K562 (cell line): ENCODE results near the gene DAPK3. TPM values are rescaled to one million over a fixed set of nuclear protein-coding genes. Genes with fewer than 3 reads are reported as not detected.
A peak's percentile ranks its signal among the peaks of the same experiment; 100 is the strongest.
"Not testable (repeated sequence)": the region's sequence is repeated elsewhere in the genome, so short reads cannot be mapped to it uniquely, and the experiment has no call there.

Source experiments
- ATAC-seq: fragments of 200-7000 bp; cut with Tn5 transposase; 3 replicates; pipeline ENCODE4 v1.9.1; 2020; ENCODE audit warnings: moderate library complexity
- BruUV-seq: library from RNA; stranded (reverse); fragments of 400-500 nt; replicated peaks from 2 replicates; lab custom pipeline; 2021; lab: Mats Ljungman, UMichigan
- CTCF ChIA-PET: fragments of 300-600 bp; formaldehyde crosslinking; extraction: SDS; loops from one replicate; lab custom pipeline; 2021; ENCODE audit warnings: low intra/inter-chr PET ratio; lab: Yijun Ruan, JAX
- POLR2A ChIA-PET: fragments of 300-600, 350-650 bp; sonication (Branson Sonifier 250); formaldehyde crosslinking; extraction: SDS; loops from one replicate; lab custom pipeline; 2021; ENCODE audit warnings: antibody characterized with exemption, inconsistent platforms; lab: Yijun Ruan, JAX
- DNase-seq, 4 experiments: peaks; one replicate each; pipeline versions ENCODE4 v3.0.0 to v3.0.0-alpha.2; 2011 to 2018; ENCODE audit warnings: low spot score in 3 of 4, mixed read lengths in 3 of 4; ENCODE audit errors: extremely low read depth in 1 of 4
- FAIRE-seq: peaks from 2 replicates; lab custom pipeline; 2011; peaks lifted over from hg19 to GRCh38; lab: Jason Lieb, UNC
- H2AFZ ChIP-seq: 2 replicates; pipeline ENCODE4 v1.6.0; 2011; ENCODE audit warnings: low read depth, low read length, control low read depth, inconsistent platforms
- H3K27ac ChIP-seq: fragments of 200-600 bp; 3 replicates; pipeline ENCODE4 v1.8.0; 2011; ENCODE audit warnings: low read depth, mild to moderate bottlenecking, control low read depth, inconsistent platforms, low read length, moderate library complexity, mixed read lengths; ENCODE audit errors: extremely low read depth
- H3K27me3 ChIP-seq, 2 experiments: fragments of 300-600 bp in 1 of 2; 2 replicates in 1 of 2; 3 replicates in 1 of 2; pipeline versions ENCODE4 v1.6.0 to v1.8.0; 2011; ENCODE audit warnings: inconsistent platforms in 2 of 2, low read length in 2 of 2, mild to moderate bottlenecking in 1 of 2, mixed read lengths in 1 of 2, moderate library complexity in 1 of 2; ENCODE audit not compliant: control insufficient read depth in 2 of 2, insufficient read depth in 2 of 2
- H3K36me3 ChIP-seq: fragments of 300-600 bp; 3 replicates; pipeline ENCODE4 v1.8.0; 2011; ENCODE audit warnings: mild to moderate bottlenecking, low read length, inconsistent platforms; ENCODE audit not compliant: control insufficient read depth, insufficient read depth
- H3K4me1 ChIP-seq, 2 experiments: fragments of 200-600 bp in 1 of 2; replicated peaks in 1 of 2; 2 replicates in 1 of 2; 3 replicates in 1 of 2; pipeline versions ENCODE4 v1.5.1 to v1.8.0; 2011; ENCODE audit warnings: inconsistent platforms in 2 of 2, low read length in 2 of 2, mild to moderate bottlenecking in 1 of 2, mixed read lengths in 1 of 2, moderate library complexity in 1 of 2; ENCODE audit not compliant: control insufficient read depth in 2 of 2, insufficient read depth in 2 of 2
- H3K4me2 ChIP-seq: 2 replicates; pipeline ENCODE4 v1.6.1; 2011; ENCODE audit warnings: low read length, control low read depth, inconsistent platforms, mixed read lengths; ENCODE audit not compliant: insufficient read depth
- H3K4me3 ChIP-seq: fragments of 200-600 bp; sonication (generic), shearing (Covaris generic); 2 replicates; pipeline ENCODE4 v1.5.1; 2016; ENCODE audit warnings: control low read depth, inconsistent platforms
- H3K79me2 ChIP-seq: fragments of 200-600 bp; 3 replicates; pipeline ENCODE4 v1.8.0; 2011; ENCODE audit warnings: low read length, inconsistent platforms; ENCODE audit not compliant: control insufficient read depth, insufficient read depth
- H3K9ac ChIP-seq, 2 experiments: 2 replicates each; pipeline versions ENCODE4 v1.6.0 to v1.6.1; 2011; ENCODE audit warnings: low read depth in 2 of 2, low read length in 2 of 2, control low read depth in 1 of 2, inconsistent platforms in 1 of 2, mild to moderate bottlenecking in 1 of 2, mixed read lengths in 1 of 2; ENCODE audit not compliant: insufficient read depth in 1 of 2
- H3K9me1 ChIP-seq: one replicate; pipeline ENCODE4 v1.6.0; 2011; ENCODE audit warnings: inconsistent platforms, mild to moderate bottlenecking, low read length, moderate library complexity; ENCODE audit not compliant: control insufficient read depth, insufficient read depth
- H3K9me3 ChIP-seq: replicated peaks from 2 replicates; pipeline ENCODE4 v1.5.1; 2011; ENCODE audit warnings: low read depth, low read length, inconsistent platforms; ENCODE audit not compliant: control insufficient read depth, insufficient read depth
- H4K20me1 ChIP-seq: replicated peaks from 2 replicates; pipeline ENCODE4 v1.6.1; 2011; ENCODE audit warnings: low read length, inconsistent platforms, mixed read lengths; ENCODE audit not compliant: control insufficient read depth, insufficient read depth
- BRD9 ChIP-seq: fragments of 450-650 bp; IDR thresholded peaks from 2 replicates; pipeline ENCODE4 v1.6.1; 2018; ENCODE audit warnings: low read depth; ENCODE audit not compliant: partially characterized antibody
- CEBPG ChIP-seq, 3 experiments: fragments of 200-800 bp in 1 of 3; sonication (Bioruptor generic) in 1 of 3; sonication (generic) in 1 of 3; formaldehyde crosslinking in 1 of 3; IDR thresholded peaks in 2 of 3; conservative IDR thresholded peaks in 1 of 3; 2 replicates each; pipeline versions ENCODE4 v1.6.1 to v1.8.0; 2016 to 2022; ENCODE audit warnings: missing compliant biosample characterization in 2 of 3, missing genetic modification characterization in 2 of 3, mild to moderate bottlenecking in 1 of 3, missing genetic modification reagents in 1 of 3
- CREB3L1 ChIP-seq: fragments of 450-650 bp; IDR thresholded peaks from 2 replicates; pipeline ENCODE4 v1.6.1; 2014; ENCODE audit warnings: low read depth, mild to moderate bottlenecking, moderate library complexity, borderline replicate concordance
- HDAC1 ChIP-seq, 2 experiments: fragments of 450-650 bp; IDR thresholded peaks; 2 replicates each; pipeline ENCODE4 v1.6.1; 2016 to 2017; ENCODE audit warnings: inconsistent platforms in 1 of 2, mild to moderate bottlenecking in 1 of 2, moderate library complexity in 1 of 2
- MAFF ChIP-seq: IDR thresholded peaks from 2 replicates; pipeline ENCODE4 v1.6.1; 2012; ENCODE audit warnings: low read length, improper control_type of control experiment
- NFE2L1 ChIP-seq: fragments of 450-650 bp; IDR thresholded peaks from 2 replicates; pipeline ENCODE4 v1.6.1; 2016; ENCODE audit warnings: missing genetic modification characterization, low read depth, mild to moderate bottlenecking, missing compliant biosample characterization, moderate library complexity, borderline replicate concordance
- PHF21A ChIP-seq: fragments of 450-650 bp; IDR thresholded peaks from 2 replicates; pipeline ENCODE4 v1.6.1; 2017; ENCODE audit warnings: low read depth, borderline replicate concordance
- POLR2AphosphoS5 ChIP-seq: IDR thresholded peaks from 2 replicates; pipeline ENCODE4 v1.6.1; 2011; ENCODE audit warnings: mild to moderate bottlenecking, low read depth, low read length, moderate library complexity; ENCODE audit not compliant: control insufficient read depth, insufficient read depth
- RBM25 ChIP-seq: fragments of 200-400 bp; formaldehyde crosslinking; IDR thresholded peaks from 2 replicates; pipeline ENCODE4 v1.6.1; 2018; ENCODE audit warnings: low read length, low read depth, moderate library complexity; ENCODE audit not compliant: severe bottlenecking
- SAP30 ChIP-seq: fragments of 200-600 bp; sonication (generic); IDR thresholded peaks from 2 replicates; pipeline ENCODE4 v1.6.1; 2012; ENCODE audit warnings: borderline replicate concordance, low read depth, mild to moderate bottlenecking, moderate library complexity, low read length, control low read depth, inconsistent platforms; ENCODE audit not compliant: insufficient read depth, poor library complexity, severe bottlenecking
- SMARCA4 ChIP-seq: fragments of 450-650 bp; IDR thresholded peaks from 2 replicates; pipeline ENCODE4 v1.6.1; 2016
- SOX6 ChIP-seq: fragments of 450-650 bp; IDR thresholded peaks from 2 replicates; pipeline ENCODE4 v1.6.1; 2014; ENCODE audit warnings: mild to moderate bottlenecking
- ZBTB2 ChIP-seq: fragments of 450-650 bp; IDR thresholded peaks from 2 replicates; pipeline ENCODE4 v1.6.1; 2016; ENCODE audit warnings: antibody characterized with exemption
- WGBS: fragments of 100-300 bp; shearing (Covaris generic); methylation state at CpG from one replicate; pipeline ENCODE4 v1.1.6; 2016; ENCODE audit warnings: low coverage, mixed read lengths; ENCODE audit not compliant: insufficient coverage; ENCODE audit errors: missing lambda C conversion rate; 5-methylcytosine and 5-hydroxymethylcytosine counted together
- in situ Hi-C: fragments of 300-500 bp; cut with MboI; formaldehyde crosslinking; loops from 4 replicates; pipeline ENCODE4 v1.15.0; 2018; ENCODE audit warnings: inconsistent platforms, mixed read lengths
- intact Hi-C: fragments of 100-400 bp; cut with micrococcal nuclease; formaldehyde crosslinking; loops from 2 replicates; pipeline ENCODE4 v1.14.2; 2022
- polyA plus RNA-seq, 8 experiments: library from polyadenylated mRNA; depleted of rRNA in 4 of 8; stranded (reverse) in 5 of 8; unstranded in 3 of 8; fragments of >200 nt; fragmentation: Nextera tagmentation in 2 of 8; fragmentation: Illumina TruSeq in 1 of 8; extraction: Ambion mirVana in 2 of 8; extraction: Trizol in 1 of 8; gene quantifications; 2 replicates each; pipeline versions ENCODE4 v1.2.1 to v1.2.3, GENCODE V29; 2011 to 2014; ENCODE audit warnings: inconsistent platforms in 1 of 8, missing spikeins in 1 of 8
- total RNA-seq, 7 experiments: library from RNA; depleted of rRNA in 6 of 7; stranded (reverse); fragments of >200 nt in 6 of 7; fragmentation: Illumina TruSeq in 2 of 7; extraction: Trizol in 2 of 7; gene quantifications; 2 replicates each; pipeline versions ENCODE4 v1.2.1 to v1.2.3, GENCODE V29; 2011 to 2021; ENCODE audit warnings: low replicate concordance in 1 of 7

DAPK3 gene
- total and polyA plus RNA-seq, 9 of the 15 experiments (the other 6 are each of a cell fraction or from before 2014, with no cell fraction given): 0.14 to 63.4 (median 25.0) TPM

DNA sequence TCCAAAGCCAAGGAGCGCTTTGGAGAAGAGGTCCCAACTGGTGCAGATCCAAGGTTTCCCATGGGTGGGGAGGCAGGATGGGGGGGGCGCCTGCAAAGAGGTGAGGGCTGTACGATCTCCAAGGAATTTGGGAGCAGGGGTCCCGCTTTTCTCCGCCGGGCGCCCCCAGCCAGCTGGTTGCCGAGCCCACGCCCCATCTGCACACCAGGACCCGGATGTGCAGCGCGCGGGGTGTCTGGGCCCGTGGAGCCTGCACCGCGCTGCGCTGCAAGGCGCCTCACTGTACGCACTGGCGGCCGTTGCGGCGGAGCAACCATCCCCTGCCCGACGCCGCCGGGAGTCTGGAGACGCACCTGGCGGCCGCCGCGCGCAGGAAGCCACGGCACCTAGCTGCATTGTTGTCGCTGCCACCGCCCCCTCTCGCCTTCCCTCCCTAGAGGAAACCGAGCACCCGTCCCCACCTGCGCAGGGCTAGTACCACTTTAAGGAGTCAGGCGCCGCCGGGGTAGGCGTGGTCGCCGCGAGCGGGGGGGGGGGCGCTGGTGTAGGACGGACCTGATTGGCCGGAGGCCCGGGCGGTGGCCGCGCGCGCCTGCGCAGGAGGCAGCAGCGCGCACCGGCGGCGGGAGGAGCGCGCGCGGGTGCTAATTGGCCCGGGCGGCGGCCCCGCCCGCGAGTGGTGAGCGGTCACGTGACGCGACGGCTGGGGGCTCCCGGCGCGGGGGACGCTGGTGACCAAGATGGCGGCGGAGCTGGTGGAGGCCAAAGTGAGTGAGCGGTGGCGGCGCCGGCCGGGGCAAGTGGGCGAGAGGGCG is 36.3 kb upstream of the DAPK3 start, which contains the start of gene PIAS4 (continued):
- peak; percentile 50; the same call in 1 of the 2 replicates for TF ChIP-seq CREB3L1
- TF ChIP-seq HDAC1 (IDR thresholded peaks at IDR 0.05): peak in 1 of 2 experiments; percentile 89; a peak in 2 of 4 replicates
- peak; percentile 38 for TF ChIP-seq SAP30
- TF ChIP-seq POLR2AphosphoS5: 0 out of 2 replicates have a peak, but pooled peaks have one; percentile 12

GRCh38 chr19:4005436-4005835 is 34.5 kb upstream of the DAPK3 start:
- in situ Hi-C loops; H3K27me3 ChIP-seq; BruUV-seq; ATAC-seq; H3K4me3 ChIP-seq; H3K9me3 ChIP-seq; CTCF ChIA-PET; H3K9me1 ChIP-seq; H3K36me3 ChIP-seq; TF ChIP-seq CEBPG (CRISPR knock-in tag; IDR thresholded peaks at IDR 0.05): not testable (repeated sequence)
- Histone ChIP-seq H2AFZ (peak overlapping the region; percentile 58), H3K79me2 (peaks cover 31% of the 10 kb centered on the region), H4K20me1 (peaks cover 14% of the 10 kb centered on the region), H3K27ac (peak overlapping the region; percentile 84), H3K4me2 (peak overlapping the region; percentile 71), H3K9ac (peak overlapping the region; percentile 64 to 84; a peak in 3 of 4 replicates), H3K4me1 (peaks cover 22 to 46% of the 10 kb centered on the region in 2 experiments; a peak in 4 of 5 replicates)
- POLR2A ChIA-PET: interaction anchor here (0.5 to 2.7 kb wide), 7 partner anchors 9 to 1583 kb away, joined by 3 to 12 read pairs (median 4); partner anchors contain the start of gene EEF2
- intact Hi-C loops: loop anchor here (5.0 kb wide), 1 partner anchor 62 kb away; the partner anchor contains the start of gene ZBTB7A
- 48% methylated on average over 7 of the region's 9 CpGs for WGBS
- FAIRE-seq: peak; percentile 81
- DNase-seq: peak in 2 of 4 experiments; percentile 38 to 59
- 0 out of 2 replicates have a peak, but pooled peaks have one; percentile 4 for TF ChIP-seq NFE2L1 (tag)
- 0 out of 2 replicates have a peak, but pooled peaks have one; percentile 36 for TF ChIP-seq ZBTB2
- peak in 1 of 2 experiments; percentile 74; a peak in 2 of 4 replicates for TF ChIP-seq CEBPG (tag; conservative IDR thresholded peaks at IDR 0.05 in 1 of 2, IDR thresholded peaks at IDR 0.05 in 1 of 2)
- peak; percentile 85 for TF ChIP-seq SMARCA4
- peak; percentile 49; the same call in 1 of the 2 replicates for TF ChIP-seq SOX6
- TF ChIP-seq PHF21A: 0 out of 2 replicates have a peak, but pooled peaks have one; percentile 18
- TF ChIP-seq MAFF: peak; percentile 71; the same call in 1 of the 2 replicates
- TF ChIP-seq BRD9: peak; percentile 78
- peak; percentile 9 for TF ChIP-seq RBM25
